ENCODE data around the gene ATP6V0B.

Gene ATP6V0B

GRCh38 chr1:43962324-43962723 lies 12.4 kb upstream of the ATP6V0B start:
- no peak for DNase-seq (ENCODE audit: low read depth)
- TF ChIP-seq CTCF (IDR thresholded peaks at IDR 0.05; ENCODE audit: low read depth, low read length, missing control alignments) = no peak
- no peak overlapping the region for H3K4me3 ChIP-seq (ENCODE audit: low read depth, low read length)

GRCh38 chr1:43963006-43963405 lies 11.8 kb upstream of the ATP6V0B start:
- no peak overlapping the region for H3K4me3 ChIP-seq (ENCODE audit: low read depth, low read length)
- DNase-seq (ENCODE audit: low read depth) = no peak
- TF ChIP-seq CTCF (IDR thresholded peaks at IDR 0.05; ENCODE audit: low read depth, low read length, missing control alignments) = no peak

- DNase-seq (ENCODE audit: low read depth) = no peak
- no peak for TF ChIP-seq CTCF (IDR thresholded peaks at IDR 0.05; ENCODE audit: low read depth, low read length, missing control alignments)
- H3K4me3 ChIP-seq (ENCODE audit: low read depth, low read length) = no peak overlapping the region
Measured at GRCh38 chr1:43963890-43964289, 10.9 kb upstream of the ATP6V0B start.

- no peak for DNase-seq (ENCODE audit: low read depth)
- no peak for TF ChIP-seq CTCF (IDR thresholded peaks at IDR 0.05; ENCODE audit: low read depth, low read length, missing control alignments)
- no peak overlapping the region for H3K4me3 ChIP-seq (ENCODE audit: low read depth, low read length)
Measured at GRCh38 chr1:43965316-43965715, 9.4 kb upstream of the ATP6V0B start.

GRCh38 chr1:43968348-43968948 lies 6.3 kb upstream of the ATP6V0B start:
- H3K4me3 ChIP-seq (ENCODE audit: low read depth, low read length) = no peak overlapping the region
- DNase-seq (ENCODE audit: low read depth) = no peak
- no peak for TF ChIP-seq CTCF (IDR thresholded peaks at IDR 0.05; ENCODE audit: low read depth, low read length, missing control alignments)

- TF ChIP-seq CTCF (IDR thresholded peaks at IDR 0.05; ENCODE audit: low read depth, low read length, missing control alignments) = no peak
- no peak overlapping the region for H3K4me3 ChIP-seq (ENCODE audit: low read depth, low read length)
- no peak for DNase-seq (ENCODE audit: low read depth)
Measured at GRCh38 chr1:43969416-43969745, 5.4 kb upstream of the ATP6V0B start.

- H3K4me3 ChIP-seq (ENCODE audit: low read depth, low read length) = peak within 1 kb of the TSS; percentile 75
- no peak for TF ChIP-seq CTCF (IDR thresholded peaks at IDR 0.05; ENCODE audit: low read depth, low read length, missing control alignments)
- DNase-seq (ENCODE audit: low read depth) = peak; percentile 95
Measured at GRCh38 chr1:43969746-43970466, 4.9 kb upstream of the ATP6V0B start, which contains the start of gene DPH2. Gene DPH2 (plus strand): TSS chr1:43970010. CDS start chr1:43970176, 166 bp downstream.
